ENCODE data around the gene CBX8.

CBX8 gene

DNA sequence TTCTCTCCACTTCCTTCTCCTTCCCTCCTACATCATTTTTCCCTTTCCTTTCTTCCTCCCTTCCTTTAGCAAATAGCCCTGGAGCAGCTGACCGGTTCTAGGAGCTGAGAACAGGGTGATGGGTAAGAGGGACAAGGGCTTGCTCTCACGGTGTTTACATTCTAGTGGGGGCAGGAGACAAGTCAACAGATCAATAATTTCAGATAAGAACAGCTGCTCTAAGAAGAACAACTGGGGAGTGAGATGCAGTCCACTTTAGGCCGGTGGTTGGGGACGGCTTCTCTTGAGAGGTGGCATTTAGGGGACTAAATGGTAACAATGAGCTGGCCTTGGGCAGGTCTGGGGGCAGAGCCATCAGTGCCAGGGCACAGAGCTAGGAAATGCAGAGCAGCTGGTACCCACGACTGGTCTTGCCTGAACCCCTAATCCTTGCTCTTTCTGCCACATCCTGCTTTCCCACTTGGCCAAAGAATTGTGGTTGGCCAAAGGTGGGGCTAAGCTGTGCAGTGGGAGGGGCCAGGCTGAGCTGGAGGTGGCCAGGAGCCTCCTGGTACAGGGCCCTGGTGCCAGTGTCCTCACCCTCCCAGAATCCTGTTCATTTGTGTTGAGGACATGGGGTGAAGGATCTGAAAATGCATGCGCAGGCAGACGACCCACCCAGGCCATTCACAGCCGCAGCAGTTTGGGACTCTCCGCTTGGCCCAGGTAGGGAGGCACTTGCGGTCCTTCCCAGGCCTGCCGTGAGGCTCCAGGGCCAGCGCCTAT, 24.6 kb upstream of the CBX8 start:
- no peak overlapping the region for H3K4me3 ChIP-seq (ENCODE audit: low read depth, low read length)

- no peak overlapping the region for H3K4me3 ChIP-seq (ENCODE audit: low read depth, low read length)
These were observed 24.1 kb upstream of the CBX8 start for GRCh38 chr17:79820959-79821330.

- no peak overlapping the region for H3K4me3 ChIP-seq (ENCODE audit: low read depth, low read length)
These were observed 22.8 kb upstream of the CBX8 start for GRCh38 chr17:79819534-79820276.

DNA sequence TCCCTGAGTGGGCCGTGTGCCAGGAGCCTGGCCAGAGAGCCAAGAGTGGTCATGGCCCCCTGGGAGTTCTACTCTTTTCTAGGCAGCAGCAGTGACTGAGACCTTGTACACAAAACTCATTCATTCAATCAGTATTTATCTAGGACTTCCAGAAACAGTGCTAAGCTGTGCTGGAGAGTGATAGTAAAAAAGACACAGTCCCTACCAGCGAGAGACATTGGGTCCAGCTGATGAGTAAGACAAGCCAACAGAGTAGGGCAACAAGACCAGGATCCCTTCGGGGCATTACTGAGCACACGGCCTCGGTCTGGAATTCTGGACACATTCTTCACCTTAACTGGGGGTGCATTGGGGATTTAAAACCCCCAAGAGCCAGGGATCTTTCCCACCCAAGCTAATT, 22.2 kb upstream of the CBX8 start:
- H3K4me3 ChIP-seq (ENCODE audit: low read depth, low read length), result no peak overlapping the region

GRCh38 chr17:79818026-79818758, 21.3 kb upstream of the CBX8 start:
- H3K4me3 ChIP-seq (ENCODE audit: low read depth, low read length), result no peak overlapping the region

- H3K4me3 ChIP-seq (ENCODE audit: low read depth, low read length), result no peak overlapping the region
These were observed 19.1 kb upstream of the CBX8 start for GRCh38 chr17:79815836-79816461.

- H3K4me3 ChIP-seq (ENCODE audit: low read depth, low read length), result no peak overlapping the region
These were observed 18.3 kb upstream of the CBX8 start for GRCh38 chr17:79814974-79815835.

- H3K4me3 ChIP-seq (ENCODE audit: low read depth, low read length), result no peak overlapping the region
These were observed 17.5 kb upstream of the CBX8 start for GRCh38 chr17:79814127-79814973.

DNA sequence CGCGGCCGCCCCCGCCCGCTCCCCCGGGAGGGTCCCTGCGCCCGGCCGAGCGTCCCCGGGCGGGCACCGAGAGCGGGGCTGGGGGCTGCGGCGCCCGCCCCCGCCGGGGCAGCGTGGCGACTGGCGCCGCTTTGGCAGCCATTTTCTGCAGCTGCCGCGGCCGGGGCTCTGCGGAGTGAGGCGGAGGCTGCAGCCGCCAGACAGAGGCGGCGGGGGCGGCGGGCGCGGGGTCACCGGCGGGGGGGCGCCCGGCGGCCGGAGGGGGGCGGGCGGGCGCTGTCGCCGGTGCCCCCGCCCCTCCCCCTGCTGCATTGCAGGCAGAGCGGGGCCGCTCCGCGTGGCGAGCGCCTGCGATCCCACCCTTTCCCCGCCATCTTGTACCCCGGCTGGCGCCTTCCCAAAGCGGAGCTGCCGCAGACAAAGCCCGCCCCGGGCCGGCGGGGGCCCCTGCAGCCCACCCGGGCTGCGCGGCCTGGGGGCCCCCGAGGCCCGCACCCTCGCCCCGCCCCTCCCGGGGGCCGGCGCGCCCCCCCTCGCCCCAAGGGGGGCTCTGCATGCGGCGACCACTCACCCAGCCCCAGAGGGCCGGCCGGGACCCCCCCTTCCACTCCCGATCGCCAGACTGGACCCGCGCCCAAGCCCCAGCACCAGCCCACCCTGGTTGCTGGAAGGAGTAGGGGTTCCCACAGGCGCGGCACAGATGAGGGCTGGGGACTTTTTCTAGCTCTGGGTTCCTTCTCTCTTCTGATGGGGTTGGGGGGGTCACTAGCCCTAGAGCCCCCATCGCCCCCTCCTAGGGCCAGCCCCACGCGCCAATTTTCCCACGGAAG, 16.6 kb upstream of the CBX8 start:
- no peak overlapping the region for H3K4me3 ChIP-seq (ENCODE audit: low read depth, low read length)

GRCh38 chr17:79812353-79813258, 15.7 kb upstream of the CBX8 start:
- no peak overlapping the region for H3K4me3 ChIP-seq (ENCODE audit: low read depth, low read length)

GRCh38 chr17:79811868-79812352, 15.0 kb upstream of the CBX8 start:
- H3K4me3 ChIP-seq (ENCODE audit: low read depth, low read length), result no peak overlapping the region

DNA sequence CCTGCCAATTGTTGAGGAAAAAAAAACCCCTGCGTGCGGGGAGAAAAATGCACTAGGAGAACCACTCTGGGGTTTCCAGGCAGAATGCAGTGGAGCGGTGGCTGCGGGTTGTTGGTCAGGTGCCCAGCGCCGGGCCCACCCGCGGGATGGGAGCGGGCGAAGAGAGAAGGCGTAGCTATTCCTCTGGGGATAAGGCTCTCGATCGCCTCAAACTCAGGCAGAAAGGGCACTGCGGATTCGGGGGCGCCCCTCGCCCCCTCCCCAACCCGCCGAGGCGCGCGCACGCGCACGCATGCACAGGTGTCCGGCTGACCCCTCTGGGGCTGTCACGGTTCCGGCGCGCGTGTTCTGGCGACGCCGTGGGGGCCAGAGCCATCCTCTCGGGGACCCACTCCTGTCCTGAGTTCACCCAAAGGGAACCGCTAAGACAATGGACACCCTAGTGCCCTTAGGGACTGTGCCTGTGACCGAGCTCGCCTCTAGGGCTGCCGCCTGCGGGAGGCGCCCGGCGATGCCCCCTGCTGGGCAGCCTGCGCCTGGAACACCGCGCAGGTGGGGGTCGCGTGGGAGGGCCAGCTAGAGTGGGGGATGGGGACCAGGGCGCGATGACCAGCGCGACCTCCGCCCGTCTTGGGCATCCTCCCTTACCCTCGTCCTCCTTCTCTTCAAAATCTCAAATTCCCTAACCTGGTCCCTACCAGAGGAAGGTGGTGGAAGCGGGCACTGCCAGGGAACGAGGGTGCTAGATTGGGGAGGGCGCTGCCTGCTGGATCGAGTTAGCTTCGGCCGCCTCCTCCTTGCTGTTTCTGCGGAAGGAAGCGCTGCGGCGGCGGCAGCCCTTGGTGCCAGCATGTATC, 14.4 kb upstream of the CBX8 start:
- no peak overlapping the region for H3K4me3 ChIP-seq (ENCODE audit: low read depth, low read length)

DNA sequence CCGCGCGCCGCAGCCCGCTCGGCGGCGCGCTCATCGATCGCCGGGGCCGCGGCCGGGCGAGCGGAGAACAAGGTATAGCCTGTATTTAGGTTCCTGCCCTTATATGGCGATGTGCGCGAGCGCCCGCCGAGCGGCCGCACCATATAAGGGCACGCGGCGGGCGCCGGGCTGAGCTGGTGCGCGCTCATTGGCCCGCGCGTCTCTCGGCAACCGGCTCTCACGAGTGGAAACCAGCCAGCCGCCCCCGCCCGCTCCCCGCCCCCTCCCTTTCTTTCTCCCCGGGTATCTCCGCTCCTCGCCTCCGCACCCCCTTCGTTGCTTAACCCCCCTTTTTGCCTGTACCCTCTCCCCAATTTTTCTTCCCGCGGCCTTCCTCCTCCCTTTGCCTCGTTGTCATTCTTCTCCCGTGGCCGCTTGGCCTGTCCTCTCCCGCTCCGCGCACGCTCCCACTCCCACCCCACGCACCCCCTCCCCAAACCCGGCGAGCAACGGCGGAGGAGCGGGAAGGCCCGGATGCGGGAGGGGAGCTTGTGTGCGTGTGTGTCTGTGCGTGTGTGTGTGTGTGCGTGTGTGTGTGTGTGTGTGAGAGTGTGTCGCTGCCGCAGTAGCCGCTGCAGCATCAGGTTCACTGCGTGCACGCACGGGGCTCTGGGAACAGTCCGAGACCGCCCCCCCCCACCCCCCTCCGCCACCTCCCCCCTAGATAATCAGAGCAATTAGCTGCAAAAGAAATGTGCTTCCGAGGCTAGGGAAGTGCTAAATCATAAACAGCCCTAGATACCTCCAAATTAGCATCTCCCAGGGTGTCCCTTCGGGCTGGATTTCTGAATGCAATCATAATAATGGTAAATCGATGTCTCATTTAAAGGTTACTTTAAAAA, 13.5 kb upstream of the CBX8 start:
- no peak overlapping the region for H3K4me3 ChIP-seq (ENCODE audit: low read depth, low read length)

- no peak overlapping the region for H3K4me3 ChIP-seq (ENCODE audit: low read depth, low read length)
These were observed 12.8 kb upstream of the CBX8 start for GRCh38 chr17:79809530-79810129.

Data from iPS-11a (cell line).